ENCODE measurements around the gene AFDN. TPM values are rescaled to one million over a fixed set of nuclear protein-coding genes. Genes with fewer than 3 reads are reported as not detected.

Gene AFDN
- total and polyA plus RNA-seq, 10 of the 15 experiments (the other 5 are each of a cell fraction or from before 2014, with no cell fraction given): 5.7 to 68.2 (median 45.1) TPM

- WGBS (ENCODE audit: insufficient coverage, insufficient replicate concordance, low lambda C conversion rate, missing lambda C conversion rate): 91% methylated on average over 8 of the region's 8 CpGs
- Histone ChIP-seq H3K4me2 (ENCODE audit: control insufficient read depth, insufficient read depth) (no peak overlapping the region), H3K4me1 (ENCODE audit: control insufficient read depth, insufficient read depth, low read length) (no peaks in the 10 kb centered on the region), H4K20me1 (ENCODE audit: control insufficient read depth, insufficient read depth) (no peaks in the 10 kb centered on the region), H3K9ac (ENCODE audit: control insufficient read depth, insufficient read depth, low read length) (no peak overlapping the region), H3K27ac (ENCODE audit: control insufficient read depth, insufficient read depth) (no peak overlapping the region), H2AFZ (ENCODE audit: control insufficient read depth, low read depth, low read length) (no peak overlapping the region), H3K27me3 (replicated peaks in 1 of 2; ENCODE audit: control insufficient read depth in 2 of 2, insufficient read depth in 2 of 2, low read length in 1 of 2) (no peaks in the 10 kb centered on the region), H3K4me3 (no peak overlapping the region), H3K36me3 (ENCODE audit: control insufficient read depth in 2 of 2, insufficient read depth in 2 of 2, low read length in 1 of 2) (peaks cover 2 to 10% of the 10 kb centered on the region in 2 experiments; a peak in 3 of 4 replicates), H3K79me2 (ENCODE audit: control insufficient read depth, insufficient read depth, low read length) (no peaks in the 10 kb centered on the region), H3K9me3 (replicated peaks; ENCODE audit: control insufficient read depth, insufficient read depth, low read length) (no peaks in the 10 kb centered on the region)
- no peak for ATAC-seq
- RAD21 ChIA-PET (ENCODE audit: unreplicated experiment): no interaction called here
- SMC1A ChIA-PET (ENCODE audit: uncharacterized antibody, unreplicated experiment): no interaction called here
- CTCF ChIA-PET: no interaction called here
- intact Hi-C loops (cut with micrococcal nuclease; ENCODE audit: unreplicated experiment) (no loop called here), in situ Hi-C loops (cut with MboI) (no loop called here)
- no peak for DNase-seq (ENCODE audit: low read depth, low spot score)
- POLR2A ChIA-PET: interaction anchor here (0.5 kb wide), 1 partner anchor 11 kb away, joined by 4 read pairs; no protein-coding TSS in a partner anchor
- no TSS peak for BruUV-seq (replicated peaks)
- no peak for FAIRE-seq
- TF ChIP-seq, protein P1, sequence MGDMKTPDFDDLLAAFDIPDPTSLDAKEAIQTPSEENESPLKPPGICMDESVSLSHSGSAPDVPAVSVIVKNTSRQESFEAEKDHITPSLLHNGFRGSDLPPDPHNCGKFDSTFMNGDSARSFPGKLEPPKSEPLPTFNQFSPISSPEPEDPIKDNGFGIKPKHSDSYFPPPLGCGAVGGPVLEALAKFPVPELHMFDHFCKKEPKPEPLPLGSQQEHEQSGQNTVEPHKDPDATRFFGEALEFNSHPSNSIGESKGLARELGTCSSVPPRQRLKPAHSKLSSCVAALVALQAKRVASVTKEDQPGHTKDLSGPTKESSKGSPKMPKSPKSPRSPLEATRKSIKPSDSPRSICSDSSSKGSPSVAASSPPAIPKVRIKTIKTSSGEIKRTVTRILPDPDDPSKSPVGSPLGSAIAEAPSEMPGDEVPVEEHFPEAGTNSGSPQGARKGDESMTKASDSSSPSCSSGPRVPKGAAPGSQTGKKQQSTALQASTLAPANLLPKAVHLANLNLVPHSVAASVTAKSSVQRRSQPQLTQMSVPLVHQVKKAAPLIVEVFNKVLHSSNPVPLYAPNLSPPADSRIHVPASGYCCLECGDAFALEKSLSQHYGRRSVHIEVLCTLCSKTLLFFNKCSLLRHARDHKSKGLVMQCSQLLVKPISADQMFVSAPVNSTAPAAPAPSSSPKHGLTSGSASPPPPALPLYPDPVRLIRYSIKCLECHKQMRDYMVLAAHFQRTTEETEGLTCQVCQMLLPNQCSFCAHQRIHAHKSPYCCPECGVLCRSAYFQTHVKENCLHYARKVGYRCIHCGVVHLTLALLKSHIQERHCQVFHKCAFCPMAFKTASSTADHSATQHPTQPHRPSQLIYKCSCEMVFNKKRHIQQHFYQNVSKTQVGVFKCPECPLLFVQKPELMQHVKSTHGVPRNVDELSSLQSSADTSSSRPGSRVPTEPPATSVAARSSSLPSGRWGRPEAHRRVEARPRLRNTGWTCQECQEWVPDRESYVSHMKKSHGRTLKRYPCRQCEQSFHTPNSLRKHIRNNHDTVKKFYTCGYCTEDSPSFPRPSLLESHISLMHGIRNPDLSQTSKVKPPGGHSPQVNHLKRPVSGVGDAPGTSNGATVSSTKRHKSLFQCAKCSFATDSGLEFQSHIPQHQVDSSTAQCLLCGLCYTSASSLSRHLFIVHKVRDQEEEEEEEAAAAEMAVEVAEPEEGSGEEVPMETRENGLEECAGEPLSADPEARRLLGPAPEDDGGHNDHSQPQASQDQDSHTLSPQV (IDR thresholded peaks at IDR 0.05): no peak
- TF ChIP-seq IRF4 (IDR thresholded peaks at IDR 0.05; ENCODE audit: low read depth, low read length): no peak
- TF ChIP-seq CBX3 (IDR thresholded peaks at IDR 0.05; ENCODE audit: borderline replicate concordance, low read depth): no peak
- TF ChIP-seq PAX8 (IDR thresholded peaks at IDR 0.05): no peak
- TF ChIP-seq NBN (IDR thresholded peaks at IDR 0.05): no peak
- no peak for TF ChIP-seq ZBTB33 (IDR thresholded peaks at IDR 0.05)
- TF ChIP-seq EP300 (IDR thresholded peaks at IDR 0.05; ENCODE audit: borderline replicate concordance in 1 of 2, control insufficient read depth in 1 of 2, low read depth in 2 of 2, low read length in 2 of 2): no peak
- no peak for TF ChIP-seq ATF7 (IDR thresholded peaks at IDR 0.05; ENCODE audit: low read depth)
- TF ChIP-seq, protein P2, sequence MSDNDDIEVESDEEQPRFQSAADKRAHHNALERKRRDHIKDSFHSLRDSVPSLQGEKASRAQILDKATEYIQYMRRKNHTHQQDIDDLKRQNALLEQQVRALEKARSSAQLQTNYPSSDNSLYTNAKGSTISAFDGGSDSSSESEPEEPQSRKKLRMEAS (IDR thresholded peaks at IDR 0.05; ENCODE audit: low read depth, low read length): no peak
- TF ChIP-seq SIN3A (IDR thresholded peaks at IDR 0.05; ENCODE audit: low read depth, low read length): no peak
- no peak for TF ChIP-seq IKZF1 (conservative IDR thresholded peaks at IDR 0.05)
- no peak for TF ChIP-seq CREM (IDR thresholded peaks at IDR 0.05; ENCODE audit: low read depth)
- TF ChIP-seq SUZ12 (IDR thresholded peaks at IDR 0.05; ENCODE audit: unreplicated experiment): no peak
- TF ChIP-seq POU2F2 (IDR thresholded peaks at IDR 0.05; ENCODE audit: borderline replicate concordance, low read depth, low read length): no peak
- TF ChIP-seq, protein P3, sequence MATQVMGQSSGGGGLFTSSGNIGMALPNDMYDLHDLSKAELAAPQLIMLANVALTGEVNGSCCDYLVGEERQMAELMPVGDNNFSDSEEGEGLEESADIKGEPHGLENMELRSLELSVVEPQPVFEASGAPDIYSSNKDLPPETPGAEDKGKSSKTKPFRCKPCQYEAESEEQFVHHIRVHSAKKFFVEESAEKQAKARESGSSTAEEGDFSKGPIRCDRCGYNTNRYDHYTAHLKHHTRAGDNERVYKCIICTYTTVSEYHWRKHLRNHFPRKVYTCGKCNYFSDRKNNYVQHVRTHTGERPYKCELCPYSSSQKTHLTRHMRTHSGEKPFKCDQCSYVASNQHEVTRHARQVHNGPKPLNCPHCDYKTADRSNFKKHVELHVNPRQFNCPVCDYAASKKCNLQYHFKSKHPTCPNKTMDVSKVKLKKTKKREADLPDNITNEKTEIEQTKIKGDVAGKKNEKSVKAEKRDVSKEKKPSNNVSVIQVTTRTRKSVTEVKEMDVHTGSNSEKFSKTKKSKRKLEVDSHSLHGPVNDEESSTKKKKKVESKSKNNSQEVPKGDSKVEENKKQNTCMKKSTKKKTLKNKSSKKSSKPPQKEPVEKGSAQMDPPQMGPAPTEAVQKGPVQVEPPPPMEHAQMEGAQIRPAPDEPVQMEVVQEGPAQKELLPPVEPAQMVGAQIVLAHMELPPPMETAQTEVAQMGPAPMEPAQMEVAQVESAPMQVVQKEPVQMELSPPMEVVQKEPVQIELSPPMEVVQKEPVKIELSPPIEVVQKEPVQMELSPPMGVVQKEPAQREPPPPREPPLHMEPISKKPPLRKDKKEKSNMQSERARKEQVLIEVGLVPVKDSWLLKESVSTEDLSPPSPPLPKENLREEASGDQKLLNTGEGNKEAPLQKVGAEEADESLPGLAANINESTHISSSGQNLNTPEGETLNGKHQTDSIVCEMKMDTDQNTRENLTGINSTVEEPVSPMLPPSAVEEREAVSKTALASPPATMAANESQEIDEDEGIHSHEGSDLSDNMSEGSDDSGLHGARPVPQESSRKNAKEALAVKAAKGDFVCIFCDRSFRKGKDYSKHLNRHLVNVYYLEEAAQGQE (IDR thresholded peaks at IDR 0.05; ENCODE audit: low read depth, low read length): no peak
Observed at GRCh38 chr6:167966540-167966905, 139.8 kb downstream of the AFDN start.

All from GM12878 (cell line).